BJ (cell line): Measurements from ENCODE around the gene FRA10AC1. TPM values are rescaled to one million over a fixed set of nuclear protein-coding genes. Genes with fewer than 3 reads are reported as not detected.
A peak's percentile ranks its signal among the peaks of the same experiment; 100 is the strongest.

ENCODE experiments used
- CTCF ChIA-PET: fragments of 350-600 bp; formaldehyde crosslinking; extraction: SDS; loops from one replicate; lab custom pipeline; 2021; ENCODE audit warnings: antibody characterized with exemption, inconsistent platforms; lab: Yijun Ruan, JAX
- POLR2A ChIA-PET: fragments of 300-600 bp; sonication (Branson Sonifier 250); formaldehyde crosslinking; extraction: SDS; loops from one replicate; lab custom pipeline; 2021; ENCODE audit warnings: antibody characterized with exemption; lab: Charles Lee
- DNase-seq: peaks from one replicate; pipeline ENCODE4 v3.0.0-alpha.2; 2011; ENCODE audit warnings: low read depth
- H3K27me3 ChIP-seq: 2 replicates; pipeline ENCODE4 v1.6.0; 2011; ENCODE audit warnings: low read length; ENCODE audit not compliant: control insufficient read depth, insufficient read depth
- H3K36me3 ChIP-seq: 2 replicates; pipeline ENCODE4 v1.5.1; 2011; ENCODE audit warnings: low read length; ENCODE audit not compliant: control insufficient read depth, insufficient read depth
- H3K4me3 ChIP-seq: 2 replicates; pipeline ENCODE4 v1.5.1; 2011; ENCODE audit warnings: low read depth, mild to moderate bottlenecking, control low read depth, low read length
- CTCF ChIP-seq: IDR thresholded peaks from 2 replicates; pipeline ENCODE4 v1.5.1; 2011; ENCODE audit warnings: low read depth, mild to moderate bottlenecking, control low read depth, inconsistent platforms, low read length, moderate library complexity; ENCODE audit not compliant: insufficient read depth
- polyA plus RNA-seq: library from polyadenylated mRNA; depleted of rRNA; stranded (reverse); fragments of >200 nt; gene quantifications from 2 replicates; pipeline ENCODE4 v1.2.3, GENCODE V29; 2011

The FRA10AC1 gene
- polyA plus RNA-seq, 1 experiment, result 2.1 TPM

- ChIA-PET POLR2A (no interaction called here), CTCF (interaction anchor here (2.0 kb wide), 1 partner anchor 11 kb away, joined by 5 read pairs; no protein-coding TSS in a partner anchor)
- Histone ChIP-seq H3K36me3 (peaks cover 2% of the 10 kb centered on the region; the same call in 1 of the 2 replicates), H3K4me3 (no peak overlapping the region), H3K27me3 (no peaks in the 10 kb centered on the region)
- TF ChIP-seq CTCF, result no peak
- DNase-seq, result no peak
Measured at GRCh38 chr10:93695740-93696139, 6.7 kb downstream of the FRA10AC1 start.

- Histone ChIP-seq H3K4me3 (no peak overlapping the region), H3K36me3 (peaks cover 2% of the 10 kb centered on the region; the same call in 1 of the 2 replicates), H3K27me3 (no peaks in the 10 kb centered on the region)
- no peak for DNase-seq
- CTCF ChIA-PET, result interaction anchor here (1.0 to 1.1 kb wide), 2 partner anchors 17 to 128 kb away, joined by 3 to 4 read pairs; no protein-coding TSS in a partner anchor
- POLR2A ChIA-PET, result no interaction called here
- TF ChIP-seq CTCF, result no peak
Measured at GRCh38 chr10:93687737-93688136, 14.7 kb downstream of the FRA10AC1 start.

- peak; percentile 40 for TF ChIP-seq CTCF
- CTCF ChIA-PET, result interaction anchor here (0.8 to 1.6 kb wide), 7 partner anchors 14 to 169 kb away, joined by 3 to 24 read pairs (median 4); no protein-coding TSS in a partner anchor
- no peak overlapping the region for H3K4me3 ChIP-seq
- no peaks in the 10 kb centered on the region for H3K27me3 ChIP-seq
- no peak for DNase-seq
- H3K36me3 ChIP-seq, result peaks cover 2% of the 10 kb centered on the region
- POLR2A ChIA-PET, result no interaction called here
Measured at GRCh38 chr10:93680412-93681047, 21.9 kb downstream of the FRA10AC1 start.

- POLR2A ChIA-PET, result no interaction called here
- Histone ChIP-seq H3K4me3 (no peak overlapping the region), H3K36me3 (peaks cover 2% of the 10 kb centered on the region), H3K27me3 (no peaks in the 10 kb centered on the region)
- no peak for DNase-seq
- no peak for TF ChIP-seq CTCF
- CTCF ChIA-PET, result interaction anchor here (0.7 to 1.5 kb wide), 7 partner anchors 10 to 136 kb away, joined by 3 to 7 read pairs (median 3); no protein-coding TSS in a partner anchor
Measured at GRCh38 chr10:93678805-93679587, 23.4 kb downstream of the FRA10AC1 start.

GRCh38 chr10:93678386-93678785, 24.0 kb downstream of the FRA10AC1 start:
- Histone ChIP-seq H3K4me3 (no peak overlapping the region), H3K36me3 (peaks cover 2% of the 10 kb centered on the region), H3K27me3 (no peaks in the 10 kb centered on the region)
- POLR2A ChIA-PET, result no interaction called here
- DNase-seq, result no peak
- no peak for TF ChIP-seq CTCF
- CTCF ChIA-PET, result interaction anchor here (0.6 to 1.5 kb wide), 8 partner anchors 9 to 728 kb away, joined by 3 to 7 read pairs (median 3); no protein-coding TSS in a partner anchor
